SU-DHL-6 (cell line): ENCODE measurements around the gene KLB.

Experiments used
- H2AFZ ChIP-seq: fragments of 200-600 bp; sonication (generic); 2 replicates; pipeline ENCODE4 v1.6.1; 2014; ENCODE audit warnings: low read depth, mild to moderate bottlenecking, moderate library complexity, mixed read lengths, antibody characterized with exemption, low read length; ENCODE audit not compliant: severe bottlenecking
- H3F3A ChIP-seq: fragments of 200-600 bp; shearing (Covaris generic); 2 replicates; pipeline ENCODE4 v1.6.0; 2016; ENCODE audit warnings: antibody characterized with exemption, mild to moderate bottlenecking; ENCODE audit not compliant: insufficient read depth
- H3K27ac ChIP-seq: fragments of 200-600 bp; sonication (generic); 2 replicates; pipeline ENCODE4 v1.5.1; 2016; ENCODE audit warnings: low read depth, mild to moderate bottlenecking, low read length, moderate library complexity, mixed read lengths
- H3K27me3 ChIP-seq: fragments of 200-600 bp; sonication (generic), shearing (Covaris generic); 2 replicates; pipeline ENCODE4 v1.6.0; 2014; ENCODE audit warnings: mild to moderate bottlenecking, low read length
- H3K36me3 ChIP-seq: fragments of 200-600 bp; sonication (generic); 2 replicates; pipeline ENCODE4 v1.6.1; 2014; ENCODE audit warnings: mild to moderate bottlenecking, low read length, mixed read lengths
- H3K4me2 ChIP-seq: fragments of 300-600, 200-600 bp; shearing (Covaris generic), sonication (generic); 2 replicates; pipeline ENCODE4 v1.6.0; 2014; ENCODE audit warnings: low read length, low read depth, mild to moderate bottlenecking; ENCODE audit not compliant: poor library complexity, severe bottlenecking
- H3K4me3 ChIP-seq: fragments of 200-600 bp; sonication (generic); 2 replicates; pipeline ENCODE4 v1.5.1; 2014; ENCODE audit warnings: antibody characterized with exemption, low read length, mild to moderate bottlenecking, mixed read lengths; ENCODE audit not compliant: insufficient read depth, poor library complexity, severe bottlenecking
- H3K79me2 ChIP-seq: fragments of 200-600 bp; sonication (generic); 2 replicates; pipeline ENCODE4 v1.6.1; 2014; ENCODE audit warnings: mild to moderate bottlenecking, low read length, moderate library complexity; ENCODE audit not compliant: insufficient read depth
- H3K9ac ChIP-seq: fragments of 200-600 bp; sonication (generic); 2 replicates; pipeline ENCODE4 v1.7.0; 2014; ENCODE audit warnings: mild to moderate bottlenecking, low read length
- H3K9me2 ChIP-seq: fragments of 200-600 bp; sonication (generic); replicated peaks from 2 replicates; pipeline ENCODE4 v1.6.1; 2014; ENCODE audit warnings: low read length; ENCODE audit not compliant: insufficient read depth
- H3K9me3 ChIP-seq: fragments of 200-600 bp; sonication (generic); 2 replicates; pipeline ENCODE4 v1.6.1; 2014; ENCODE audit warnings: low read length, mixed read lengths; ENCODE audit not compliant: insufficient read depth
- H4K20me1 ChIP-seq: fragments of 200-600 bp; sonication (generic); 2 replicates; pipeline ENCODE4 v1.6.1; 2014; ENCODE audit warnings: low read depth, mild to moderate bottlenecking, antibody characterized with exemption, low read length, moderate library complexity, mixed read lengths
- EZH2phosphoT487 ChIP-seq: fragments of 200-600 bp; sonication (generic), shearing (Covaris generic); conservative IDR thresholded peaks from 2 replicates; pipeline ENCODE4 v1.6.1; 2018; ENCODE audit warnings: mild to moderate bottlenecking, antibody characterized with exemption, low read length, moderate library complexity, mixed read lengths
- TF ChIP-seq, protein P1 (sequence below): fragments of 200-600 bp; sonication (generic); IDR thresholded peaks from one replicate; pipeline ENCODE4 v1.5.1; 2017; ENCODE audit warnings: antibody characterized with exemption, mild to moderate bottlenecking, low read length, moderate library complexity; ENCODE audit not compliant: insufficient read depth, poor library complexity, severe bottlenecking

Gene KLB

GRCh38 chr4:39427520-39428114 lies 20.9 kb downstream of the KLB start:
- H3K36me3 ChIP-seq: no peaks in the 10 kb centered on the region
- H3K4me3 ChIP-seq: no peak overlapping the region
- H2AFZ ChIP-seq: peak overlapping the region; percentile 62
- H3K9me3 ChIP-seq: no peaks in the 10 kb centered on the region
- TF ChIP-seq EZH2phosphoT487: no peak
- TF ChIP-seq, protein P1, sequence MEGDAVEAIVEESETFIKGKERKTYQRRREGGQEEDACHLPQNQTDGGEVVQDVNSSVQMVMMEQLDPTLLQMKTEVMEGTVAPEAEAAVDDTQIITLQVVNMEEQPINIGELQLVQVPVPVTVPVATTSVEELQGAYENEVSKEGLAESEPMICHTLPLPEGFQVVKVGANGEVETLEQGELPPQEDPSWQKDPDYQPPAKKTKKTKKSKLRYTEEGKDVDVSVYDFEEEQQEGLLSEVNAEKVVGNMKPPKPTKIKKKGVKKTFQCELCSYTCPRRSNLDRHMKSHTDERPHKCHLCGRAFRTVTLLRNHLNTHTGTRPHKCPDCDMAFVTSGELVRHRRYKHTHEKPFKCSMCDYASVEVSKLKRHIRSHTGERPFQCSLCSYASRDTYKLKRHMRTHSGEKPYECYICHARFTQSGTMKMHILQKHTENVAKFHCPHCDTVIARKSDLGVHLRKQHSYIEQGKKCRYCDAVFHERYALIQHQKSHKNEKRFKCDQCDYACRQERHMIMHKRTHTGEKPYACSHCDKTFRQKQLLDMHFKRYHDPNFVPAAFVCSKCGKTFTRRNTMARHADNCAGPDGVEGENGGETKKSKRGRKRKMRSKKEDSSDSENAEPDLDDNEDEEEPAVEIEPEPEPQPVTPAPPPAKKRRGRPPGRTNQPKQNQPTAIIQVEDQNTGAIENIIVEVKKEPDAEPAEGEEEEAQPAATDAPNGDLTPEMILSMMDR: no peak
- no peaks in the 10 kb centered on the region for H3F3A ChIP-seq
- no peak overlapping the region for H3K4me2 ChIP-seq
- H4K20me1 ChIP-seq: no peaks in the 10 kb centered on the region
- H3K27ac ChIP-seq: no peak overlapping the region
- H3K9me2 ChIP-seq: no peaks in the 10 kb centered on the region
- no peaks in the 10 kb centered on the region for H3K27me3 ChIP-seq
- H3K9ac ChIP-seq: no peak overlapping the region
- no peaks in the 10 kb centered on the region for H3K79me2 ChIP-seq

- Histone ChIP-seq H2AFZ (no peak overlapping the region), H3K27ac (no peak overlapping the region), H3K9me3 (no peaks in the 10 kb centered on the region), H3K79me2 (no peaks in the 10 kb centered on the region), H3F3A (no peaks in the 10 kb centered on the region), H3K27me3 (no peaks in the 10 kb centered on the region), H3K9ac (no peak overlapping the region), H3K4me3 (no peak overlapping the region), H3K4me2 (no peak overlapping the region), H3K36me3 (no peaks in the 10 kb centered on the region), H4K20me1 (no peaks in the 10 kb centered on the region), H3K9me2 (no peaks in the 10 kb centered on the region)
- TF ChIP-seq EZH2phosphoT487: no peak
- TF ChIP-seq, protein P1: no peak
These were observed 23.0 kb downstream of the KLB start for GRCh38 chr4:39429476-39430334.

DNA sequence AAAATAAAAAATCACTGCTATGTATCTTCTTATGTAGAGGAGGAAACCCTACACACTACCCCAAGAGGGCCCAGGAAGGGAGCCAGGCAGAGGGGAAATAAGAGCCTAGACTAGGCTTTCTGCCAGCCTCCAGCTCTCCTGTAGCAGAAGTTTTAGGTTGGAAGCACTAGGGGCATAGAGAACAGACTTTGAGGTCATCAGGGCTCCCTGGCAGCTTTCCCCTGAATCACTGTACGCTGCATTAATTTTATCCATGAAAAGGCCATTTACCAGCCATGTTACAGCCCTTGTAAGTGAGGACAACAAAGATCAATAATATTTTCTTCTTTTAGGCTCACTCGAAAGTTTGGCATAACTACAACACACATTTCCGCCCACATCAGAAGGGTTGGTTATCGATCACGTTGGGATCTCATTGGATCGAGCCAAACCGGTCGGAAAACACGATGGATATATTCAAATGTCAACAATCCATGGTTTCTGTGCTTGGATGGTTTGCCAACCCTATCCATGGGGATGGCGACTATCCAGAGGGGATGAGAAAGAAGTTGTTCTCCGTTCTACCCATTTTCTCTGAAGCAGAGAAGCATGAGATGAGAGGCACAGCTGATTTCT lies 27.3 kb downstream of the KLB start:
- H3K9ac ChIP-seq: no peak overlapping the region
- no peak overlapping the region for H3K4me2 ChIP-seq
- TF ChIP-seq EZH2phosphoT487: no peak
- TF ChIP-seq, protein P1: no peak
- H3K9me3 ChIP-seq: no peaks in the 10 kb centered on the region
- no peaks in the 10 kb centered on the region for H4K20me1 ChIP-seq
- no peaks in the 10 kb centered on the region for H3K9me2 ChIP-seq
- no peaks in the 10 kb centered on the region for H3K27me3 ChIP-seq
- no peak overlapping the region for H3K27ac ChIP-seq
- no peaks in the 10 kb centered on the region for H3K36me3 ChIP-seq
- no peaks in the 10 kb centered on the region for H3F3A ChIP-seq
- H3K79me2 ChIP-seq: no peaks in the 10 kb centered on the region
- H2AFZ ChIP-seq: no peak overlapping the region
- no peak overlapping the region for H3K4me3 ChIP-seq
